ENCODE measurements around the gene PDE10A.
"Not testable (repeated sequence)": the region's sequence is repeated elsewhere in the genome, so short reads cannot be mapped to it uniquely, and the experiment has no call there.

The PDE10A gene

DNA sequence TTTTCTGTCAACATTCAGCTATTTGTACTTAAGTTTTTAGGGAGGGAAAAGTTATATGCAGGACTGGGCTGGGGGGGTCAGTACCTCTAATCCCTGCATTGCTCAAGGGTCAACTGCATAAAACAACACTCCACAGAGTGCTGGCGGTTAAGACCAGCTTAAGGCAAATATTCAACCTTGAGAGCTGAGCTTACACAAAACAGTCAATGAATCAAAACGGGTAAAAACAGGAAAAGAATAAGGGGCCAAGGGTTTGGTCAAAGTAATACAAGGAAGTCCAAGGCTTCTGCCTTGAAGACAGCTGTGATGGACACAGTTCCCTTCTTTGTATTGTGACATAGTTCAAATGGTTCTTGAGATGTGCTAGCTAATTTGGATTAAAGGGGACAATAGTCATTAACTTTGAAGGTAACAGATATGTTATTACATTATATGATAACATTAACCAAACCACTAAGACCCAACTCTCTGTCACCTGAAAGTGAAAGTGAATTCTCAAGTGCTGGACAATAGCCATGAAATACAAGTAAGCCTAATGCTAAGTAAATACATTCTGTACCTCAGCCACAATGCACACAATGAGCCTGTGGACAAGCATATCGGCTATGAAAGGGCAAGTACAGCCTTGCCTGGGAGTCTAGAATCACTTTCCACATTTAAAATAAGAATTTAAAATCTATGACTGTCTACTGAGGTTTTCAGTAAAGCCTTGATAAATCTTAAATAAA is 106.8 kb downstream of the PDE10A start:
- no peak for TF ChIP-seq ZFX (IDR thresholded peaks at IDR 0.05)
- TF ChIP-seq, protein P1, sequence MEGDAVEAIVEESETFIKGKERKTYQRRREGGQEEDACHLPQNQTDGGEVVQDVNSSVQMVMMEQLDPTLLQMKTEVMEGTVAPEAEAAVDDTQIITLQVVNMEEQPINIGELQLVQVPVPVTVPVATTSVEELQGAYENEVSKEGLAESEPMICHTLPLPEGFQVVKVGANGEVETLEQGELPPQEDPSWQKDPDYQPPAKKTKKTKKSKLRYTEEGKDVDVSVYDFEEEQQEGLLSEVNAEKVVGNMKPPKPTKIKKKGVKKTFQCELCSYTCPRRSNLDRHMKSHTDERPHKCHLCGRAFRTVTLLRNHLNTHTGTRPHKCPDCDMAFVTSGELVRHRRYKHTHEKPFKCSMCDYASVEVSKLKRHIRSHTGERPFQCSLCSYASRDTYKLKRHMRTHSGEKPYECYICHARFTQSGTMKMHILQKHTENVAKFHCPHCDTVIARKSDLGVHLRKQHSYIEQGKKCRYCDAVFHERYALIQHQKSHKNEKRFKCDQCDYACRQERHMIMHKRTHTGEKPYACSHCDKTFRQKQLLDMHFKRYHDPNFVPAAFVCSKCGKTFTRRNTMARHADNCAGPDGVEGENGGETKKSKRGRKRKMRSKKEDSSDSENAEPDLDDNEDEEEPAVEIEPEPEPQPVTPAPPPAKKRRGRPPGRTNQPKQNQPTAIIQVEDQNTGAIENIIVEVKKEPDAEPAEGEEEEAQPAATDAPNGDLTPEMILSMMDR (conservative IDR thresholded peaks at IDR 0.05): no peak
- peak overlapping the region; percentile 64 for H3K27ac ChIP-seq

DNA sequence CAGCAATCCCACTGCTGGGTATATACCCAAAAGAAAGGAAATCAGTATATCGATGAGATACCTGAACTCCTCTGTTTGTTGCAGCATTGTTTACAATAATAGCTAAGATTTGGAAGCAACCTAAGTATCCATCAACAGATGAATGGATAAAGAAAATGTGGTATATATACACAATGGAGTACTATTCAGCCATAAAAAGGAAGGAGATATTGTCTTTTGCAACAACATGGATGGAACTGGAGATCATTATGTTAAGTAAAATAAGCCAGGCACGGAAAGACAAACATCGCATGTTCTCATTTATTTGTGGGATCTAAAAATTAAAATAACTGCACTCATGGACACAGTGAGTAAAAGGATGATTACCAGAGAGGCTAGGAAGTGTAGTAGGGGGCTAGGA is 108.4 kb downstream of the PDE10A start:
- H3K27ac ChIP-seq: not testable (repeated sequence)

- H3K27ac ChIP-seq: peak overlapping the region; percentile 84
- TF ChIP-seq, protein P1 (conservative IDR thresholded peaks at IDR 0.05): no peak
- TF ChIP-seq ZFX (IDR thresholded peaks at IDR 0.05): no peak
Observed at GRCh38 chr6:165552248-165552736, 110.7 kb downstream of the PDE10A start.

DNA sequence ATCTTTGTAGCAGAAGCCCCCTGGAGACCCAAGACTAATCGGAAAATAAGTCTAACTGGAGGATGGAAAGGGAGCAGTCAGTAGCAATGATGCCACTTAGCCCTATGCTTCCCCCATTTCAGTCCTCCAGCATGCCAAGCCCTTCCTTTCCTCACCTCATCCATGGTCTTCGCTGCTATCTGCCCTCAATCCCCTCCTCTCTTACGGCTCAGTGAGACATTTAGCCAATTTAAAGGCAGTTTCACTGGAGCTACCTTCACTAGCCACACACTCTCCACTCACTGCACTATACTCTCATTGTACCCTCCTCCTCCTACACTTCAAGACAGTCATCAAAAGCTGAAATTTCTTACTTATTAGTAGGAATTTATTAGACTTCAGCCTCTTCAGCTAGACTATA is 111.2 kb downstream of the PDE10A start:
- TF ChIP-seq, protein P1 (conservative IDR thresholded peaks at IDR 0.05): no peak
- no peak for TF ChIP-seq ZFX (IDR thresholded peaks at IDR 0.05)
- peak overlapping the region; percentile 84 for H3K27ac ChIP-seq

- TF ChIP-seq, protein P1 (conservative IDR thresholded peaks at IDR 0.05): no peak
- no peak for TF ChIP-seq ZFX (IDR thresholded peaks at IDR 0.05)
- H3K27ac ChIP-seq: no peak overlapping the region
Observed at GRCh38 chr6:165548450-165548849, 114.6 kb downstream of the PDE10A start.

DNA sequence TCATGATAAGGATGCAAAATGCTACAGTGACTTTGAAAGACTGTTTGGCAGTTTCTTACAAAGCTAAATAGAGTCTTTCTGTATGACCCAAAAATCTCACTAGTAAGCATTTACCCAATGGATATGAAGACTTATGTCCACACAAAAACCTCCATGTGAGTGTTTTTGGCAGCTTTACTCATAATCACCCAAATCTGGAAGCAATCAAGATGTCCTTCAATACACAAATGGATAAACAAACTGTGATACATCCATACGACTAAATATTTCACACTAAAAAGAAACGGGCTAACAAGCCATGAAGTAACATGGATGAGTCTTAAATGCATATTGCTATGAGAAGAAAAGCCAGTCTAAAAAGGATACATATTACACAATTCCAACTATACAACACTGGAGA is 117.2 kb downstream of the PDE10A start:
- no peak overlapping the region for H3K27ac ChIP-seq
- TF ChIP-seq, protein P1 (conservative IDR thresholded peaks at IDR 0.05): no peak
- no peak for TF ChIP-seq ZFX (IDR thresholded peaks at IDR 0.05)

DNA sequence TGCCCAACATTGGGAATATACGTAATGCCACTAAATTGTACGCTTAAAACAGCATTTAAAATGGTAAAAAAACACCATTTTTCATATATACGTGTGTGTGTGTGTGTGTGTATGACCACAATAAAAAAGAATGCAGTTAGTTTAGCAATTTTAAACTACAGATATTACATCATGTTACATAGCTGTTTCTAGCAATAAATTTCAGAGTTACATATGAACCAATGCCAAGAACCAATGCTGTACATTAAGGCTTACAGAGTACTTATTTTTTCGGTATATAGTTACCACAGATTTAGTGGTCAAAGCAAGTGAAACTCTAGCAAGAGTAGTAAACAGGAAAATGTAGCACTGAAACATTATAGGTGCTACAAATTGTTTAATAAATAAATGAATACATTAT is 119.3 kb downstream of the PDE10A start:
- TF ChIP-seq ZFX (IDR thresholded peaks at IDR 0.05): no peak
- H3K27ac ChIP-seq: no peak overlapping the region

GRCh38 chr6:165536911-165537310 is 126.1 kb downstream of the PDE10A start:
- no peak for TF ChIP-seq ZFX (IDR thresholded peaks at IDR 0.05)
- TF ChIP-seq, protein P1 (conservative IDR thresholded peaks at IDR 0.05): no peak
- no peak overlapping the region for H3K27ac ChIP-seq
